ENCODE data around the gene CBLL2. TPM values are rescaled to one million over a fixed set of nuclear protein-coding genes. Genes with fewer than 3 reads are reported as not detected.

Gene CBLL2
- total RNA-seq, 1 experiment from 2014 or later, result not detected

- DNase-seq (ENCODE audit: low read depth, low spot score) (no peak), ATAC-seq (no peak)
- no peak overlapping the region for H3K9ac ChIP-seq (ENCODE audit: low read length)
- CTCF ChIA-PET, result no interaction called here
- intact Hi-C loops (cut with micrococcal nuclease), result no loop called here
- no peaks in the 10 kb centered on the region for H3K9me2 ChIP-seq (ENCODE audit: insufficient read depth)
- no peaks in the 10 kb centered on the region for H3K36me3 ChIP-seq (ENCODE audit: control insufficient read depth in 1 of 2, insufficient read depth in 2 of 2, low read length in 2 of 2)
- H3K4me1 ChIP-seq (ENCODE audit: control insufficient read depth in 1 of 2, insufficient read depth in 2 of 2, low read length in 2 of 2), result no peaks in the 10 kb centered on the region
- H3K4me3 ChIP-seq (replicated peaks in 1 of 2; ENCODE audit: low read depth in 1 of 2, low read length in 2 of 2), result no peak overlapping the region
- H3K27ac ChIP-seq (ENCODE audit: low read depth, low read length), result no peak overlapping the region
- H3K4me2 ChIP-seq (ENCODE audit: low read length), result no peak overlapping the region
- RAD21 ChIA-PET (ENCODE audit: low non-redundant PET in 1 of 2, low total read pairs in 2 of 2, uncharacterized antibody in 2 of 2, unreplicated experiment in 2 of 2), result no interaction called here
- POLR2A ChIA-PET, result no interaction called here
- H3K9me3 ChIP-seq (ENCODE audit: control insufficient read depth in 1 of 2, insufficient read depth in 1 of 2, low read depth in 1 of 2, low read length in 2 of 2), result no peaks in the 10 kb centered on the region
- no peaks in the 10 kb centered on the region for H3K79me2 ChIP-seq (ENCODE audit: insufficient read depth, low read length)
- H2AFZ ChIP-seq (ENCODE audit: low read depth, low read length, poor library complexity, severe bottlenecking), result no peak overlapping the region
- H4K20me1 ChIP-seq (ENCODE audit: insufficient read depth), result no peaks in the 10 kb centered on the region
- no TSS peak for BruUV-seq (replicated peaks)
- TF ChIP-seq TCF7L2 (IDR thresholded peaks at IDR 0.05; ENCODE audit: borderline replicate concordance, extremely low read depth, insufficient read depth, insufficient read length) (no peak), JUND (IDR thresholded peaks at IDR 0.05) (no peak), POLR2AphosphoS5 (IDR thresholded peaks at IDR 0.05; ENCODE audit: low read depth, low read length) (no peak), CBX3 (IDR thresholded peaks at IDR 0.05; ENCODE audit: low read depth) (no peak), REST (IDR thresholded peaks at IDR 0.05; ENCODE audit: low read depth) (no peak), SRF (IDR thresholded peaks at IDR 0.05; ENCODE audit: low read depth) (no peak), SIN3A (IDR thresholded peaks at IDR 0.05; ENCODE audit: low read depth) (no peak), FOSL1 (IDR thresholded peaks at IDR 0.05; ENCODE audit: low read depth) (no peak), CEBPB (IDR thresholded peaks at IDR 0.05; ENCODE audit: low read depth) (no peak), RAD21 (IDR thresholded peaks at IDR 0.05; ENCODE audit: low read depth) (no peak), YY1 (IDR thresholded peaks at IDR 0.05; ENCODE audit: extremely low read depth, insufficient replicate concordance, low read depth, low read length) (no peak), EZH2phosphoT487 (IDR thresholded peaks at IDR 0.05; ENCODE audit: borderline replicate concordance) (no peak), ELF1 (IDR thresholded peaks at IDR 0.05; ENCODE audit: borderline replicate concordance, low read depth) (no peak), EZH2 (IDR thresholded peaks at IDR 0.05) (no peak), CTCF (IDR thresholded peaks at IDR 0.05 in 2 of 3, conservative IDR thresholded peaks at IDR 0.05 in 1 of 3; ENCODE audit: borderline replicate concordance in 1 of 3, insufficient read depth in 1 of 3, low read depth in 2 of 3, low read length in 2 of 3) (no peak), ZFX (IDR thresholded peaks at IDR 0.05) (no peak), EGR1 (IDR thresholded peaks at IDR 0.05; ENCODE audit: low read depth) (no peak), MAX (IDR thresholded peaks at IDR 0.05) (no peak)
- H3K27me3 ChIP-seq (ENCODE audit: insufficient read depth, low read length), result no peaks in the 10 kb centered on the region
These were observed 23.3 kb upstream of the CBLL2 start for GRCh38 chrX:22249371-22249770.

All from HCT116 (cell line).